Measurements from ENCODE around the gene SNTG2.

DNA sequence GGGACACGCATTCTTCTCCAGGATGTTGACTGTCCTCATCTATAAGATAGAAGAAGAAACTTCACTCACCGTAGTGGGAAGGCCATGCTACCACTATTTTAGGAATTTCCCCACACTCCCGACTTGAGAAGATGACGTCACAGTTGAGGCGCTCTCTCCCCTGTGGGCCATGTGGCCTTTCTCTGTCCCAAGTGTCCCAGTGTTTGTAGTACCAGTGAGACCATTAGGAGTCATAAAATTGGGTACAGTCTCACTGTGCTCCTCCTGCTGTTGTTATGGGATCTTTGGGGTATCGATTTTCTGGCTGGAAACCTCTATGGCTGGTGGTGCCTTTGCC lies 7.2 kb upstream of the SNTG2 start:
- TF ChIP-seq, protein P1, sequence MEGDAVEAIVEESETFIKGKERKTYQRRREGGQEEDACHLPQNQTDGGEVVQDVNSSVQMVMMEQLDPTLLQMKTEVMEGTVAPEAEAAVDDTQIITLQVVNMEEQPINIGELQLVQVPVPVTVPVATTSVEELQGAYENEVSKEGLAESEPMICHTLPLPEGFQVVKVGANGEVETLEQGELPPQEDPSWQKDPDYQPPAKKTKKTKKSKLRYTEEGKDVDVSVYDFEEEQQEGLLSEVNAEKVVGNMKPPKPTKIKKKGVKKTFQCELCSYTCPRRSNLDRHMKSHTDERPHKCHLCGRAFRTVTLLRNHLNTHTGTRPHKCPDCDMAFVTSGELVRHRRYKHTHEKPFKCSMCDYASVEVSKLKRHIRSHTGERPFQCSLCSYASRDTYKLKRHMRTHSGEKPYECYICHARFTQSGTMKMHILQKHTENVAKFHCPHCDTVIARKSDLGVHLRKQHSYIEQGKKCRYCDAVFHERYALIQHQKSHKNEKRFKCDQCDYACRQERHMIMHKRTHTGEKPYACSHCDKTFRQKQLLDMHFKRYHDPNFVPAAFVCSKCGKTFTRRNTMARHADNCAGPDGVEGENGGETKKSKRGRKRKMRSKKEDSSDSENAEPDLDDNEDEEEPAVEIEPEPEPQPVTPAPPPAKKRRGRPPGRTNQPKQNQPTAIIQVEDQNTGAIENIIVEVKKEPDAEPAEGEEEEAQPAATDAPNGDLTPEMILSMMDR (IDR thresholded peaks at IDR 0.05): no peak
- TF ChIP-seq, protein P2, sequence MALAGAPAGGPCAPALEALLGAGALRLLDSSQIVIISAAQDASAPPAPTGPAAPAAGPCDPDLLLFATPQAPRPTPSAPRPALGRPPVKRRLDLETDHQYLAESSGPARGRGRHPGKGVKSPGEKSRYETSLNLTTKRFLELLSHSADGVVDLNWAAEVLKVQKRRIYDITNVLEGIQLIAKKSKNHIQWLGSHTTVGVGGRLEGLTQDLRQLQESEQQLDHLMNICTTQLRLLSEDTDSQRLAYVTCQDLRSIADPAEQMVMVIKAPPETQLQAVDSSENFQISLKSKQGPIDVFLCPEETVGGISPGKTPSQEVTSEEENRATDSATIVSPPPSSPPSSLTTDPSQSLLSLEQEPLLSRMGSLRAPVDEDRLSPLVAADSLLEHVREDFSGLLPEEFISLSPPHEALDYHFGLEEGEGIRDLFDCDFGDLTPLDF (CRISPR knock-in tag; IDR thresholded peaks at IDR 0.05): no peak
- TF ChIP-seq, protein P3, sequence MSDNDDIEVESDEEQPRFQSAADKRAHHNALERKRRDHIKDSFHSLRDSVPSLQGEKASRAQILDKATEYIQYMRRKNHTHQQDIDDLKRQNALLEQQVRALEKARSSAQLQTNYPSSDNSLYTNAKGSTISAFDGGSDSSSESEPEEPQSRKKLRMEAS (CRISPR knock-in tag; IDR thresholded peaks at IDR 0.05): no peak
- no peak for TF ChIP-seq ZNF317 (CRISPR knock-in tag; IDR thresholded peaks at IDR 0.05; ENCODE audit: borderline replicate concordance, low read depth)
- no peak for TF ChIP-seq SMAD3 (CRISPR knock-in tag; IDR thresholded peaks at IDR 0.05; ENCODE audit: borderline replicate concordance)
- TF ChIP-seq NFYB (CRISPR knock-in tag; conservative IDR thresholded peaks at IDR 0.05; ENCODE audit: low read depth): no peak
